Body of pancreas (tissue), 4 donors: ENCODE data around the gene DTX3L. TPM values are rescaled to one million over a fixed set of nuclear protein-coding genes. Genes with fewer than 3 reads are reported as not detected.

Experiments used
- ATAC-seq: fragments of 150-250 bp; one replicate; pipeline ENCODE4 v1.9.1; 2016
- DNase-seq, 4 donors: peaks; one replicate each; pipeline ENCODE4 v3.0.0-alpha.2; 2019
- H3K27ac ChIP-seq, 4 donors: fragments of 200-600 bp; sonication (generic); 1 replicate in 3 of 4; 2 replicates in 1 of 4; pipeline versions ENCODE4 v1.5.1 to v1.6.1; 2016 to 2019; ENCODE audit warnings: mild to moderate bottlenecking in 1 of 4, mixed read lengths in 1 of 4, moderate library complexity in 1 of 4
- H3K27me3 ChIP-seq, 2 donors: fragments of 200-600 bp; sonication (generic); one replicate each; pipeline ENCODE4 v1.6.0; 2016; ENCODE audit warnings: mild to moderate bottlenecking in 1 of 2
- H3K36me3 ChIP-seq, 2 donors: fragments of 200-600 bp; sonication (generic); replicated peaks in 1 of 2; 2 replicates each; pipeline ENCODE4 v1.5.1; 2016; ENCODE audit warnings: low read depth in 2 of 2; ENCODE audit not compliant: insufficient read depth in 1 of 2
- H3K4me1 ChIP-seq: fragments of 200-600 bp; sonication (generic); one replicate; pipeline ENCODE4 v1.6.0; 2016
- H3K4me3 ChIP-seq, 2 donors: fragments of 200-600 bp; sonication (generic); 1 replicate in 1 of 2; 2 replicates in 1 of 2; pipeline ENCODE4 v1.5.1; 2016 to 2019
- H3K9me3 ChIP-seq, 3 donors: fragments of 200-600 bp; sonication (generic); 1 replicate in 2 of 3; 2 replicates in 1 of 3; pipeline ENCODE4 v1.5.1; 2016
- CTCF ChIP-seq, 7 experiments: fragments of 450-650 bp in 4 of 7; fragments of 200-600 bp in 3 of 7; sonication (generic) in 3 of 7; IDR thresholded peaks; one replicate each; pipeline ENCODE4 v1.5.1; 2016 to 2019; ENCODE audit warnings: antibody characterized with exemption in 7 of 7
- POLR2A ChIP-seq, 3 donors: fragments of 450-650 bp; IDR thresholded peaks; one replicate each; pipeline ENCODE4 v1.6.1; 2016; ENCODE audit warnings: antibody characterized with exemption in 3 of 3, mild to moderate bottlenecking in 2 of 3
- WGBS, 2 donors: methylation state at CpG; one replicate each; pipeline ENCODE4 v1.1.5; 2017; 5-methylcytosine and 5-hydroxymethylcytosine counted together
- intact Hi-C: fragments of 100-400 bp; cut with DNase I; formaldehyde crosslinking; loops from one replicate; pipeline ENCODE4 v1.15.1; 2023
- total RNA-seq, 2 donors: library from RNA; depleted of rRNA; stranded (reverse); fragments of >200 nt; gene quantifications; one replicate each; pipeline ENCODE4 v1.1.0, GENCODE V29; 2016

The DTX3L gene
- total RNA-seq, 2 donors from 2014 or later, result 13.5 to 17.6 TPM

DNA sequence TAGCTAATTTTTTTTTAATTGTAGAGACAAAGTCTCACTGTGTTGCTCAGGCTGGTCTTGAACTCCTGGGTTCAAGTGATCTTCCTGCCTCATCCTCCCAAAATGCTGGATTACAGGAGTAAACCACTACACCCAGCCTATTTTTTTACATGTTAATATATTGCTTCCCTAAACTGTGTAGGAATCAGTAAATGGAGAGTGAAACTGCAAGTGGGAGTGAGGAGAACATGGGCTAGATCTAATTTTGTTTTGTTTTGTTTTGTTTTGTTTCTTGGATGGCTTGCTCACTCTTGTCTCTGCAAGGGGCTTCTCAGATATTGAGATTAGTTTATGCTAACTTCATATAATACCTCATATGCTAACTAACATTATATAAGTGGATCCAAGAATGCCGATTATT lies 44.8 kb downstream of the DTX3L start:
- TF ChIP-seq POLR2A (IDR thresholded peaks at IDR 0.05) (no peak), CTCF (IDR thresholded peaks at IDR 0.05) (no peak)
- WGBS, 2 donors, result 85 to 95% methylated on average over 1 of the region's 1 CpG

DNA sequence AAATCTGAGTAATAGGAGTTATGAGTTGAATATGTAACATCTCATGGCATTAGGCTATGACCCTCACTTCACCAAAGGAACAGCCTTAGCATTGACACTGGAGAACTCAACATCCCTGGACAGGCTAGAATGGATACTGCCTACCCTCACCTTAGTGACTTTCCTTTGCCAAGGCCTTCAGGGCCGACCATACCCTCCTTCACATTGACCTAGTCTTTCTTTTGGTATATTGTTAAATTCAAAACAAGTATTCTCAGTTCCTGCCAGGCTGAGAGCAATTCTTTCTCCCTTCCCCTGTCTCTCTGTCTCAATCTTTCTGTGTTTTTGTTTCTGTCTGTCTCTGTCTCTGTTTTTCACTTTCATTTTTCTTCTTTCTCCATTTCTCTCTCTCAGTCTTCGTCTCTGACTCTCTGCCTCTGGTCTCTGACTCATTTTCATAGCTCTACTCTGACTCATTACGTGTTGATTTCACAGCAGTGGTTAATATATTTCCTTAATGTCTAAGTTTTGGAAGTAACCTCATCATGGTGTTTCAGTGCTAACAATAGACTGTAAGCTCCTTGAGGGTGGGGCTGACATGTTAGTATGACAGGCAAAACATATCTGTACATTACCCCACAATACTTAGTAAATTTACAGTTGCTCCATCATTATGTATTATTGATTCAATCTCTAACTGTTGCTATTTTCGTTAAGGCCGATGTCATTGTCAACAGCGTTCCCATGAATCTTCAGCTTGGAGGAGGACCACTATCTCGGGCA lies 45.8 kb downstream of the DTX3L start:
- Histone ChIP-seq H3K9me3 (no peaks in the 10 kb centered on the region), H3K4me1 (no peaks in the 10 kb centered on the region), H3K36me3 (no peaks in the 10 kb centered on the region), H3K27ac (no peak overlapping the region), H3K4me3 (no peak overlapping the region), H3K27me3 (no peaks in the 10 kb centered on the region)
- no peak for ATAC-seq
- no peak for DNase-seq
- intact Hi-C loops, result no loop called here
- TF ChIP-seq CTCF (IDR thresholded peaks at IDR 0.05), result no peak
- TF ChIP-seq POLR2A (IDR thresholded peaks at IDR 0.05), result no peak
- 74 to 85% methylated on average over 7 of the region's 7 CpGs for WGBS, 2 donors

More for the DNA sequence above, 44.8 kb downstream of the DTX3L start:
- no peaks in the 10 kb centered on the region for H3K4me1 ChIP-seq
- H3K27ac ChIP-seq, result no peak overlapping the region
- H3K27me3 ChIP-seq, result no peaks in the 10 kb centered on the region
- no peaks in the 10 kb centered on the region for H3K9me3 ChIP-seq
- no peak overlapping the region for H3K4me3 ChIP-seq
- DNase-seq (no peak), ATAC-seq (no peak)
- intact Hi-C loops, result no loop called here
- H3K36me3 ChIP-seq, result no peaks in the 10 kb centered on the region

GRCh38 chr3:122612696-122613095 lies 48.6 kb downstream of the DTX3L start:
- DNase-seq (no peak), ATAC-seq (no peak)
- Histone ChIP-seq H3K4me1 (no peaks in the 10 kb centered on the region), H3K4me3 (no peak overlapping the region), H3K9me3 (no peaks in the 10 kb centered on the region), H3K27me3 (no peaks in the 10 kb centered on the region), H3K36me3 (no peaks in the 10 kb centered on the region), H3K27ac (no peak overlapping the region)
- intact Hi-C loops, result no loop called here
- 93 to 96% methylated on average over 5 of the region's 5 CpGs for WGBS, 2 donors
- TF ChIP-seq CTCF (IDR thresholded peaks at IDR 0.05) (no peak), POLR2A (IDR thresholded peaks at IDR 0.05) (no peak)

GRCh38 chr3:122615303-122615702 lies 51.2 kb downstream of the DTX3L start:
- ATAC-seq (no peak), DNase-seq (no peak)
- Histone ChIP-seq H3K4me3 (no peak overlapping the region), H3K36me3 (no peaks in the 10 kb centered on the region), H3K27ac (no peak overlapping the region), H3K27me3 (no peaks in the 10 kb centered on the region), H3K9me3 (no peaks in the 10 kb centered on the region), H3K4me1 (no peaks in the 10 kb centered on the region)
- intact Hi-C loops, result no loop called here
- TF ChIP-seq POLR2A (IDR thresholded peaks at IDR 0.05) (no peak), CTCF (IDR thresholded peaks at IDR 0.05) (no peak)
- 37 to 57% methylated on average over 3 of the region's 3 CpGs for WGBS, 2 donors

DNA sequence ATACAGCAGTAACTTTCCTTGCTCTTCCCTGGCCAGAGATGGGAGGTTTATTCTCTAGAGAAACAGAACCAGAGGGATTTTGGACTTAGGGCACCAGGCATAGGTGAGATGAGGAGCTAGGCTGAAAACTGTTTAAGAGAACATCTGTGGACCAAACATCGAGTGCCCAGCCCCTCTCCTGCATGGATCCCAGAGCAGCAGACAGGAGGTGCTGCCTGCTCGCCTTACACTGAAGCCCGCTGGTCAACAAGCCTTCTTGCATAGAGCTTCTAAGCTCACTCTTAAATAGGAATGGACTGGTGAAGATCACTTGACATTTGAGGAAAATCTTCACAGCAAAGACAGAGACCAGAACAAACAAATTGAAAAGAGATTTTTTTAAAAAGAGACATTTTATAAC lies 54.5 kb downstream of the DTX3L start:
- intact Hi-C loops, result no loop called here
- Histone ChIP-seq H3K4me3 (no peak overlapping the region), H3K9me3 (no peaks in the 10 kb centered on the region), H3K4me1 (no peaks in the 10 kb centered on the region), H3K27ac (no peak overlapping the region), H3K27me3 (no peaks in the 10 kb centered on the region), H3K36me3 (no peaks in the 10 kb centered on the region)
- TF ChIP-seq POLR2A (IDR thresholded peaks at IDR 0.05), result no peak
- no peak for TF ChIP-seq CTCF (IDR thresholded peaks at IDR 0.05)
- ATAC-seq, result no peak
- 70 to 71% methylated on average over 3 of the region's 3 CpGs for WGBS, 2 donors
- DNase-seq, result no peak
